ENCODE data around the gene AMBRA1. TPM values are rescaled to one million over a fixed set of nuclear protein-coding genes. Genes with fewer than 3 reads are reported as not detected.
"Not testable (repeated sequence)": the region's sequence is repeated elsewhere in the genome, so short reads cannot be mapped to it uniquely, and the experiment has no call there.

AMBRA1 gene
- total RNA-seq, 1 donor from 2014 or later = 36.9 TPM

GRCh38 chr11:46380340-46381047 is 213.3 kb downstream of the AMBRA1 start:
- no peaks in the 10 kb centered on the region for H3K9me3 Mint-ChIP-seq (ENCODE audit: unreplicated experiment)
- peaks cover 9% of the 10 kb centered on the region for H3K27me3 Mint-ChIP-seq (ENCODE audit: unreplicated experiment)
- H3K4me3 Mint-ChIP-seq (ENCODE audit: unreplicated experiment) = peak overlapping the region; percentile 85
- DNase-seq (ENCODE audit: low spot score) = peak; percentile 75
- TF ChIP-seq CTCF (IDR thresholded peaks at IDR 0.05; ENCODE audit: unreplicated experiment) = no peak
- peak overlapping the region; percentile 67 for H3K27ac Mint-ChIP-seq (ENCODE audit: unreplicated experiment)
- peaks cover 10% of the 10 kb centered on the region for H3K36me3 Mint-ChIP-seq (ENCODE audit: low read depth, unreplicated experiment)
- H3K4me1 Mint-ChIP-seq (ENCODE audit: unreplicated experiment) = peaks cover 3% of the 10 kb centered on the region

GRCh38 chr11:46379482-46380293 is 214.1 kb downstream of the AMBRA1 start:
- not testable (repeated sequence) for H3K27me3 Mint-ChIP-seq (ENCODE audit: unreplicated experiment); H3K27ac Mint-ChIP-seq (ENCODE audit: unreplicated experiment); H3K4me1 Mint-ChIP-seq (ENCODE audit: unreplicated experiment); H3K9me3 Mint-ChIP-seq (ENCODE audit: unreplicated experiment)
- H3K4me3 Mint-ChIP-seq (ENCODE audit: unreplicated experiment) = peak overlapping the region; percentile 12
- peaks cover 13% of the 10 kb centered on the region for H3K36me3 Mint-ChIP-seq (ENCODE audit: low read depth, unreplicated experiment)
- peak; percentile 50 for DNase-seq (ENCODE audit: low spot score)

GRCh38 chr11:46378811-46379481 is 214.9 kb downstream of the AMBRA1 start:
- Mint-ChIP-seq H3K9me3 (ENCODE audit: unreplicated experiment) (no peaks in the 10 kb centered on the region), H3K4me3 (ENCODE audit: unreplicated experiment) (peak overlapping the region; percentile 12)

GRCh38 chr11:46378296-46378695 is 215.5 kb downstream of the AMBRA1 start:
- no peak overlapping the region for H3K27ac Mint-ChIP-seq (ENCODE audit: unreplicated experiment)

More at GRCh38 chr11:46378811-46379481, 214.9 kb downstream of the AMBRA1 start:
- no peak for TF ChIP-seq CTCF (IDR thresholded peaks at IDR 0.05; ENCODE audit: unreplicated experiment)
- no peak for DNase-seq (ENCODE audit: low spot score)
- no peak overlapping the region for H3K27ac Mint-ChIP-seq (ENCODE audit: unreplicated experiment)
- peaks cover 5% of the 10 kb centered on the region for H3K27me3 Mint-ChIP-seq (ENCODE audit: unreplicated experiment)
- H3K4me1 Mint-ChIP-seq (ENCODE audit: unreplicated experiment) = peaks cover 3% of the 10 kb centered on the region
- peaks cover 13% of the 10 kb centered on the region for H3K36me3 Mint-ChIP-seq (ENCODE audit: low read depth, unreplicated experiment)

More at GRCh38 chr11:46378296-46378695, 215.5 kb downstream of the AMBRA1 start:
- Mint-ChIP-seq H3K4me1 (ENCODE audit: unreplicated experiment) (no peaks in the 10 kb centered on the region), H3K4me3 (ENCODE audit: unreplicated experiment) (no peak overlapping the region), H3K9me3 (ENCODE audit: unreplicated experiment) (no peaks in the 10 kb centered on the region), H3K27me3 (ENCODE audit: unreplicated experiment) (peaks cover 5% of the 10 kb centered on the region), H3K36me3 (ENCODE audit: low read depth, unreplicated experiment) (peaks cover 13% of the 10 kb centered on the region)
- TF ChIP-seq CTCF (IDR thresholded peaks at IDR 0.05; ENCODE audit: unreplicated experiment) = no peak
- no peak for DNase-seq (ENCODE audit: low spot score)
